Glomerular visceral epithelial cell (primary cell): ENCODE results near the gene ZNF784.
A peak's percentile ranks its signal among the peaks of the same experiment; 100 is the strongest.

Experiments
- DNase-seq: peaks from one replicate; pipeline ENCODE4 v3.0.0-alpha.2; 2016; ENCODE audit errors: extremely low spot score

Gene ZNF784

DNA sequence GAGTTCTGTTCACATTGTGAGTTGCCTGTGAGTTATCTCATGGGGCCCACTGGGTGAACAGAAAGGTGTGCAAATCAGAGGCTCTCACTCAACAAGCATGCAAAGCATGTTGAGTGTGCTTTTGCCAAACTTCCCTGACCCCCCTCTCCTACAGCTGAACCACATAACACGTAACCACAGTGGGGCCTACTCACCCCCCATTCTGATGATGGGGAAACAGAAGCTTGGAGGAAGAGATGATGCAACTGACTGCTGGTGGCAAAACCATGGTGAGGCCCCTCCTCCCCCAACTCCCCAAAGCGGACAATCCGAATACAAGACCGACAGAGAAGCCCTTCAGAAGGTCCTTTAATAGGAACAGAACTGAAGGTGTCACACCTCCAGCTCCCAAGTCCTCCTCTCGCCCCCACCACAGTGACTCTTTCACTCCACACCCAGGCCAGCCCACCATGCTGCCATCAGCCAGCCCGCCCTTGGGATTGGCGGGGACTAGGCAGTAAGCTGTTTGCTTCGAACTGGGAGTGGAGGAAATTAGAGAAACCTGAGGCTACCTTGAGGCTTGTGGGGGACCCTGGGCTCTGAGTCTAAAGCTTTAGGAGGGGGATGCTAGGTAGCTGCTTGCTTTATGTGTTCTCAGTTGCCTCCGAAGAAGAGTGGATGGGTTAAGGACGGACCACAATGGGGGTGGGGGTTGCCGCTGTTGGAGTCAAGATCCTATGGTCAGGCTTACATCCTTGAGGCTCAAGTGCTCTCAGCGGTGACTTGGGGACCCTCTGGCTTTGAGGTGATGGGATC, 3.8 kb downstream of the ZNF784 start:
- no peak for DNase-seq

DNA sequence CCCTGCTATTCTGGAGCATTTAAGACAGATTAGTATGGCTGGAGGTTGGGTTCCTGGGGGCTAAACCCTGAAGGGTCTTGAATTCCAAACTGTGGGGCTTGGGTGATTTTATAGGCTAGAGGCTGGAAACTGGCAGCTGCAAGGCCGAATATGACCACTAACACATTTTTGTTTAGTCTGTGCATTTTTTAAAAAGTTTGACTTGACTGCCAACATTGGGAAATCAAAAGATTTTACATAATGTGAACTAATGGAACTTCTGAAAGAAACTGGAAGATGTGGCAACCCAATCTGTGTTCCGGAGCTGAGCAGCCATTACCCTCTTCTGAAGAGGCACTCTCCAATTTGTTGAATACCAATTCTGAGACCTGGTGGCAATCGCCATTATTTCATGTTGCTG, 5.1 kb downstream of the ZNF784 start:
- no peak for DNase-seq

GRCh38 chr19:55618426-55618825, 5.9 kb downstream of the ZNF784 start:
- no peak for DNase-seq

- DNase-seq: no peak
Observed at GRCh38 chr19:55617426-55617825, 6.9 kb downstream of the ZNF784 start.

DNA sequence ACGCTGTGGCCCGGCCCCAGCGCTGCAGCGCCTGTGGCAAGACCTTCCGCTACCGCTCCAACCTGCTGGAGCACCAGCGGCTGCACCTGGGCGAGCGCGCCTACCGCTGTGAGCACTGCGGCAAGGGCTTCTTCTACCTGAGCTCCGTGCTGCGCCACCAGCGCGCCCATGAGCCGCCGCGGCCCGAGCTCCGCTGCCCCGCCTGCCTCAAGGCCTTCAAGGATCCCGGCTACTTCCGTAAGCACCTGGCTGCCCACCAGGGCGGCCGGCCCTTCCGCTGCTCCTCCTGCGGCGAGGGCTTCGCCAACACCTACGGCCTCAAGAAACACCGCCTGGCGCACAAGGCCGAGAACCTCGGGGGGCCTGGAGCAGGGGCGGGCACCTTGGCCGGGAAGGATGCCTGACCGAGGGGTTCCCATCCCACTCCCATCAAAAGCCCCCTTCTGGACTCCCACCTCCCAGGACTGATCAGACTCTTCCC, 7.9 kb downstream of the ZNF784 start:
- no peak for DNase-seq

- no peak for DNase-seq
Observed at GRCh38 chr19:55615543-55616394, 8.6 kb downstream of the ZNF784 start.

DNA sequence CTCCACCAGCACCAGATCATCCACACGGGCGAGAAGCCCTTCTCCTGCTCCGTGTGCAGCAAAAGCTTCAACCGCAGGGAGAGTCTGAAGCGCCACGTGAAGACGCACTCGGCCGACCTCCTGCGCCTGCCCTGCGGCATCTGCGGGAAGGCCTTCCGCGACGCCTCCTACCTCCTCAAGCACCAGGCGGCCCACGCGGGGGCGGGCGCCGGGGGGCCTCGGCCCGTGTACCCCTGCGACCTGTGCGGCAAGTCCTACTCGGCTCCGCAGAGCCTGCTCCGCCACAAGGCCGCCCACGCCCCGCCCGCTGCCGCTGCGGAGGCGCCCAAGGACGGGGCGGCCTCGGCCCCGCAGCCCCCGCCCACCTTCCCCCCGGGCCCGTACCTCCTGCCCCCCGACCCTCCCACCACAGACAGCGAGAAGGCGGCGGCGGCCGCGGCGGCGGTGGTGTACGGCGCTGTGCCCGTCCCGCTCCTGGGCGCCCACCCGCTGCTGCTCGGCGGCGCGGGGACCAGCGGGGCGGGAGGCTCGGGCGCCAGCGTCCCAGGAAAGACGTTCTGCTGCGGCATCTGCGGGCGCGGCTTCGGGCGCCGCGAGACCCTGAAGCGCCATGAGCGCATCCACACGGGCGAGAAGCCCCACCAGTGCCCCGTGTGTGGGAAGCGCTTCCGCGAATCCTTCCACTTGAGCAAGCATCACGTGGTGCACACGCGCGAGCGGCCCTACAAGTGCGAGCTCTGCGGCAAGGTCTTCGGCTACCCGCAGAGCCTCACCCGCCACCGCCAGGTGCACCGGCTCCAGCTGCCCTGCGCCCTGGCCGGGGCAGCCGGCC, 9.4 kb downstream of the ZNF784 start:
- no peak for DNase-seq

DNA sequence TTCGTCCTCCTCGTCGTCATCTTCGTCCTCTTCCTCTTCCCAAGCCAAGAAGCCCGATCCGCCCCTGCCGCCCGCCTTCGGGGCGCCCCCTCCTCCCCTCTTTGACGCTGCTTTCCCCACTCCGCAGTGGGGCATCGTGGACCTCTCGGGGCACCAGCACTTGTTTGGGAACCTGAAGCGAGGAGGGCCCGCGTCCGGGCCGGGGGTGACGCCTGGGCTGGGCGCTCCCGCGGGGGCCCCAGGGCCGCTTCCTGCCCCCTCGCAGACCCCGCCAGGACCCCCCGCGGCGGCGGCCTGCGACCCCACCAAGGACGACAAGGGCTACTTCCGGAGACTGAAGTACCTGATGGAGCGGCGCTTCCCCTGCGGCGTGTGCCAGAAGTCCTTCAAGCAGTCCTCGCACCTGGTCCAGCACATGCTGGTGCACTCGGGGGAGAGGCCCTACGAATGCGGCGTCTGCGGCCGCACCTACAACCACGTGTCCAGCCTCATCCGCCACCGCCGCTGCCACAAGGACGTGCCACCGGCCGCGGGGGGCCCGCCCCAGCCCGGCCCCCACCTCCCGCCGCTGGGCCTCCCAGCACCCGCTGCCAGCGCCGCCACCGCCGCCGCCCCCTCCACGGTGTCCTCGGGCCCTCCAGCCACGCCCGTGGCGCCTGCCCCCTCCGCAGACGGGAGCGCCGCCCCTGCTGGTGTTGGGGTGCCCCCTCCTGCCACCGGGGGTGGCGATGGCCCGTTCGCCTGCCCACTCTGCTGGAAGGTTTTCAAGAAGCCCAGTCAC, 10.2 kb downstream of the ZNF784 start:
- DNase-seq: no peak

- no peak for DNase-seq
Observed at GRCh38 chr19:55613396-55613795, 11.0 kb downstream of the ZNF784 start.

- DNase-seq: no peak
Observed at GRCh38 chr19:55611983-55612645, 12.3 kb downstream of the ZNF784 start.

DNA sequence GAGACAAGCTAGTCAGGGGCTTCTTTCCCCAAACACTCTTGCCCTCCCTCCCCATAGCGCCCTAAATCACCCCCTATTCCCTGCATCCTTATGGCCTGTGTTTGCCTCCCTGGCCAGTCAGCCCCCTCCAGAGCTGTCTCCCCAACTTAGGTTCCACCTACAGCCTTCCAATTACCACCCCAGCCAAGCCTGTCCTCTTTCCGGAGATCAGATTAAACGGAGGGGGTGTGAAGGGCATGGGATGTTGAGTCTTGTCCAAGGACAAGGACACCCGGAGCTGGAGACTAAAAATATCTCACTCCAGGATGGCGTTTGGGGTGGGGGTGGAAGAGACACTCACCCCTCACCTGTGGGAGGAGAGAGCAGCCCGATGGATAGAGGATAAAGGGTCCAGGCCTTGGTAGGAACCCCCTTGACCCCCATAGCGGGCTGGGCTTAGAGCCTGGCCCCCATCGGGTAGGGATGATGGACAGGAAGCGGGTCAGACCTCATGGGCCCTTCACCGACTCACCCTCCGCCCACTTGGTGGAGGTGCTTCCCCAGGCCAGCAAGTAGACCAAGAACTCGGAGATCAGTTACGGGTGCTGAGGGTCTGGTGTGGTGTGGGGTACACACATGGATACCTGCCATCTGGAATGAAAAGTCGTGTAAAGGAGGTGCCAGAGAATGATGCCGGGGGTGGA, 12.9 kb downstream of the ZNF784 start:
- DNase-seq: no peak

GRCh38 chr19:55609326-55609725, 15.0 kb downstream of the ZNF784 start:
- DNase-seq: no peak

DNA sequence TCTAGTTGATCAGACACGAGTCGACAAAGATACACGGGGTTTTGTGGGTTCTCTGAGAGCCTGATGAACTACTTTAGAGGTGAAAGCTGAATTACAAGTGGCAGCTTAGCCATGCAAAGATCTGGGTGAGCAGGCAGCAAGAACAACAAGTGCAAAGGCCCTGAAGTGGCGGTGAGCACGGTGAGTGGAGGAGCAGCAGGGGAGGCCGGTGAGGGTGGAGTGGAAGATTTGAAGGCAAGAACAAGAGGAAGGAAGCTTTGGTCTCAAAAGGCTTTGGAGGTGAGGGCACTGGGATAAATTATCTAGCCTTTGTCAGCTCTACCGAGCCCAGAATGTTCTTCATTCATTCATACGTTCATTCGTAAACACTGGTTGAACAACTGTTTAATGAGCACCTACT, 17.5 kb downstream of the ZNF784 start:
- DNase-seq: no peak

- DNase-seq: no peak
Observed at GRCh38 chr19:55606471-55606787, 17.9 kb downstream of the ZNF784 start.

- peak; percentile 89 for DNase-seq
Observed at GRCh38 chr19:55605637-55606470, 18.5 kb downstream of the ZNF784 start, which contains the start of gene ZNF865. Gene ZNF865 (plus strand): TSS chr19:55605647. CDS start chr19:55613619, 7,972 bp downstream.

- peak; percentile 98 for DNase-seq
Observed at GRCh38 chr19:55605207-55605636, 19.1 kb downstream of the ZNF784 start.

DNA sequence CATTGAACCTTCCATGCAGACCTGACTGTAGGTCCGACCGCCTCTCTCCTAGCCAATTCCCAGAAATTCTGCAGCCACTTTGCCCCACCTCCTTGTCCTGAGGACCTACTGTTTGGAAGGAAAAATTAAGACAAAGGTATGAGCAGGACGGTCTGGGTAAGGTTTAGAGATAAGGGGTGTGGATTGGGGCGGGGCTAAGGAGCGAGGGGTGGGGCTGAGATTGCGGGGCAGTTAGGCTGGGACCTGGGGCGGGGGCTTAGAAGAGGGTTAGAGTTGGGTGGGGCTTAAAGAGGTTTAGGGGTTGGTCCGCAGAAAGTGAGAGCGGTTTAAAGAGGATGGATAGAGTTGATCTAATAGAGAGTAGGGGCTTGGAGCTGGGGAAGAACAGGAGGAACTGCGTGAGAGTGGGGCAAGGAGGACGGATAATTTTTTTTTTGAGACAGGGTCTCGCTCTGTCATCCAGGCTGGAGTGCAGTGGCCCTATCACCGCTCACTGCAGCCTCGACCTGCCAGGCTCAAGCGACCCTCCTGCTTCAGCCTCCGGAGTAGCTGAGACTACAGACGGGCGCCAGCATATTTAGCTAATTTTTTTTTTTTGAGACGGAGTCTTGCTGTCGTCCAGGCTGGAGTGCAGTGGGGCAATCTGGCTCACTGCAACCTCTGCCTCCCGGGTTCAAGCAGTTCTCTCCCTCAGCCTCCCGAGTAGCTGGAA, 20.6 kb downstream of the ZNF784 start:
- DNase-seq: no peak

DNA sequence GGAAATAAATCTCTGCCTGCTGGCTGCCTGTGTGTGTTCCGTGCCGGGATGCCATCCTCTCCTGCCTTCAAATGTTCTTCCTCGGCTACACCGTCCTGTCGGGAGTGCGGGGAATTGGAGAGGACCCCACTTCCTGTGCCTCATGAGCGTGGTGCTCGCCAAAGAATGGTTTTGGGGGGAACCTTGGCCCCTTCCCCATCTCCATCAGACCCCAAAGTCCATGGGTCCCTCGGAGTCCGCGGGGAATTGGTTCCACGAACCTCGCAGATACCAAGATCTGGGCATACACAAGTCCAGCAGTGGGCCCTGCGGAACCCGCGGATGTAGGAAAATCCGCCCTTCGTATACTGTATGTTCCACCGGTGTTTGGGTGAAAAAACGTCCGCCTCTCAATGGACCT, 21.3 kb downstream of the ZNF784 start:
- no peak for DNase-seq
